SK-MEL-5 (cell line): ENCODE data around the gene APBA1. TPM values are rescaled to one million over a fixed set of nuclear protein-coding genes. Genes with fewer than 3 reads are reported as not detected.

Source experiments
- DNase-seq: peaks from one replicate; pipeline ENCODE4 v3.0.0-alpha.2; 2016; ENCODE audit warnings: low read depth, low spot score
- in situ Hi-C: cut with HindIII; loops from 2 replicates; pipeline ENCODE4 v1.10.0; 2016; ENCODE audit warnings: low sequenced_read_pairs, high pct_unique_total_duplicates, low pct_unique_long_range_greater_than_20kb
- polyA plus RNA-seq, 2 experiments: library from polyadenylated mRNA; depleted of rRNA; stranded (reverse); fragments of >200 nt; gene quantifications; 2 replicates each; pipeline ENCODE4 v1.2.3, GENCODE V29; 2015
- total RNA-seq: library from RNA; depleted of rRNA; stranded (reverse); fragments of >200 nt; shearing (Covaris generic); gene quantifications from 2 replicates; pipeline ENCODE4 v1.2.3, GENCODE V29; 2014; rRNA removed

APBA1 gene
- total RNA-seq: 0.53 and 1.0 TPM in 2 replicates
- 1.3 and 2.1 TPM in 2 replicates for polyA plus RNA-seq (2015; cell fraction: cytosol; rRNA removed)
- polyA plus RNA-seq (2015; cell fraction: nucleus; rRNA removed): 0.75 and 0.85 TPM in 2 replicates

DNA sequence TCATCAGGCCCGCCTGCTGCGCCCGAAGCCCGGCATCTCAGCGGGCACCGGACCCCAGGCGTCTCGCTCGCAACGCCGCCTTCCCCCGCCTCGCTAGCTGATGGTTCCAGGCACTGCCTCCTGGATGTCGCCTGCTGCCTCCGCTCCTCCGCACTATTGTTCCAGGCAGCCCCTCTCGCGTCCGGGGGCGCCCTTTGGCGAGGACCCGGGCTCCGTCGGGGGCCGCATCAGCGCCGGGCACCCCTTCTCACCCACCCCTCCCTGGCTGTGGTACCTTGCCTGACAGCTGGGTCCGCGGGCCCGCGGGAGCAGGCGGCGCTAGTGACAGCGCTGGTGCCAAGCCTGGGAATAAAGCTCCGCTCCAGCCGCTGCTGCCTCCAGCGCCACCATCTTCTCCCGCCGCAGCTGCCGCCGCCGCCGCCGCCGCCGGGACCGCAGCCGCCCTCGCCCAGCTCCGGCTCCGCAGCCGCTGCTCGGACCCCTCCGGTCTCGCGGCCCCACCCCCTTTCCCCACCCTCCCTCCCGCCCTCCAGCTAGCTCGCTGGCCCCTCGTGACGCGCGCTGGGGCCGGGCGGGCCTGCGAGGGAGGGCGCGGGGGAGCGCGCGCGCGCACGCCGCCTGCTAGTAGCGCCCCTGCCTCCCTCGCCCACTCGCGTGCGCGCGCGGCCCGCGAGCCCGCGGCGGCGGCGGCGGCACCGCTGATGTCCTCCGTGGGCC is at the start of gene APBA1:
TSS of gene APBA1 (minus strand) at position 493 of the 717 bp plus-strand sequence.
- DNase-seq: peak; percentile 48
- in situ Hi-C loops: no loop called here

DNA sequence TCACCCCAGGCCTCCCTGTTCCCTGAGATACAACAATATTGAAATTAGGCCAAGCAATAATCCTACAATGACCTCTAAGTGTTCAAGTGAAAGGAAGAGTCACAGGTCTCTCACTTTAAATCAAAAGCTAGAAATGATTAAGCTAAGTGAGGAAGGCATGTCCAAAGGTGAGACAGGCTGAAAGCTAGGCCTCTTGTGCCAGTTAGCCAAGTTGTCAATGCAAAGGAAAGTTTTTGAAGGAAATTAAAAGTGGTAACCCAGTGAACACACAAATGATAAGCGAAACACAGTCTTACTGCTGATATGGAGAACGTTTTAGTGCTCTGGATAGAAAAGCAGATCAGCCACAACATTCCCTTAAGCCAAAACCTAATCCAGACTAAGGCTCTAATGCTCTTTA is 47.8 kb upstream of the APBA1 start:
- in situ Hi-C loops: no loop called here
- DNase-seq: no peak

GRCh38 chr9:69719367-69719766 is 47.2 kb upstream of the APBA1 start:
- no peak for DNase-seq
- in situ Hi-C loops: no loop called here

GRCh38 chr9:69718218-69718617 is 46.0 kb upstream of the APBA1 start:
- in situ Hi-C loops: no loop called here
- DNase-seq: no peak

GRCh38 chr9:69715825-69716224 is 43.7 kb upstream of the APBA1 start:
- in situ Hi-C loops: no loop called here
- DNase-seq: no peak

DNA sequence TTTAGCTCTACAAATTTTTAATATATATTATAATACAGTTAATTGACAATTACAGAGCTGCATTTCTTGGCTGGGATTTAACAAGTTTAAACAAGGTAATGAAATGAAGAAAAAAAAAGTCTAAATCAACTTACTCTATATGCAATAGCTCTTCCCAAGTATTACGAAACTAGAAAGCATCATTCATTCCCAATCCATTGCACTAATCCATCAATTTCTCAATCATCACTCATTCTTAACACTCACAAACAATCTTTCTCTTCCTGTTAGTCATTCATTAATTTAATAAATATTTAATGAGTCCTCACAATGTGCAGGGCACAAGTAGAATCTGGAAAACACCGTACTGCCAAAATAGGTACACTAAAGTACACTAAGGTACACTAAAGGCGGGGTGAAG is 42.9 kb upstream of the APBA1 start:
- in situ Hi-C loops: no loop called here
- no peak for DNase-seq

DNA sequence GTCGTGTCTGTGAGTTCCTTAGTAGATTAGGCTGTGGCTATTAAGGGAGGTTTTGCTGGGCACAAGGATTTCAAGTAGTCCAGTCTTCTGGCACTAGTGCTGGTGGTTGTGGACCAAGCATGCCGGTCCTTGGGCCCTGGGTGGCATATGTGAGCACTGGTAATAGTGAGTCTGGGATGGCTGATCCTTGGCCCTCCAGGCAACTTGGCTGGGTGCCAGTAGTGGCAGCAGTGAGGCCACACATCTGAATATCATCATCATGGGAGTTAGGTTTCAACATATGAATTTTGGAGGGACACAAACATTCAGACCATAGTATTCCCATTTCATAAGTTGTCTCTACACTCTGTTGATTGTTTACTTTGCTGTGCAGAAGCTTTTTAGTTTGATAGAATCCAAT is 25.3 kb upstream of the APBA1 start:
- in situ Hi-C loops: no loop called here

GRCh38 chr9:69696802-69697201 is 24.6 kb upstream of the APBA1 start:
- DNase-seq: no peak
- in situ Hi-C loops: no loop called here

More for the DNA sequence above, 25.3 kb upstream of the APBA1 start:
- no peak for DNase-seq

DNA sequence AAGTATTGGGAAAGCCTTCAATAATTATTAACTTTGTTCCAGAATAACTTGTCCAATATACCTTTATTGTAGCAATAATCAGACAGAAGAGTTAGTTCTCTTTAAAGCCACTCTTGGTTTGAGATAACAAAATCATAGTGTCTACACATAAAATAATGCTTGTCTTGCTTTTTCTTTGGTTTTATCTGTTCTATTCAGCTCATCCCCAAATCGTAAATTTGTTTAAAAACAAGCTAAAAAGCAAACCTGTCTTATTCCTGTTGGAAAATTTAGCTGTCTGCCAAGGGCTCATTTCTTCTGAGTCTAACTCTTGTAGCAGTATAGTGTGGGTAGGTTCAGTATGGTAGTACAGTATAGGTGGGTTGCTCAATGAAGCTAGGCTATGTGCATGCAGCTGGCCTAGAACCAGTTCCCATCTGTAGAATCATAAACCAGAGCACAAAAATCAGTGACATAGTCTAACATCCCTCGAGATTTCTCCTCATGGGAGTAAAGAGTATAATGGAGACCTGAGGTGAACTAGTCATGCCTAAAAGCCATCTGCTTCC is 17.9 kb upstream of the APBA1 start:
- in situ Hi-C loops: no loop called here
- no peak for DNase-seq

DNA sequence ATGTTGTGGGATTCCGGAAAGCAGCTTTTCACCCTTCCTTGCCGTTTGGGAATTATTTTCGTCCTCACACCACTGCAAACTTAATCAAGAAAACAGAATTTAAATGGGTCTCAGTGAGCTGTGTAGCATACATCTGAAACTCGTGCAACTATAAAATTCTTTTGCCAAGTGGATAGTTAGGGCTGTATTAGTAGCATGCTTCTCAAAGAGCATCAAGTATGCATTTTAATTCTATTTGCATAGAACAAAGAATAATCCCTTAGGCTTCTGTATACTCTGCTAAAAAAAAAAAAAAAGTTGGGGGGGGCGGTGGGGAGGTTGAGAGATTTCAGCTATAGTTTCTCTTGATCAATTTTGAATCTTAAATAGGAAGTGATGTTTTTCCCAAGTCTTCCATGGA is 11.8 kb upstream of the APBA1 start:
- no peak for DNase-seq
- in situ Hi-C loops: no loop called here

- in situ Hi-C loops: no loop called here
These were observed 6.8 kb upstream of the APBA1 start for GRCh38 chr9:69678843-69679538.

GRCh38 chr9:69677931-69678330 is 5.8 kb upstream of the APBA1 start:
- in situ Hi-C loops: no loop called here

More at GRCh38 chr9:69678843-69679538, 6.8 kb upstream of the APBA1 start:
- no peak for DNase-seq

GRCh38 chr9:69675563-69675962 is 3.4 kb upstream of the APBA1 start:
- DNase-seq: no peak
- in situ Hi-C loops: no loop called here

More at GRCh38 chr9:69677931-69678330, 5.8 kb upstream of the APBA1 start:
- DNase-seq: no peak

GRCh38 chr9:69674716-69675438 is 2.7 kb upstream of the APBA1 start:
- DNase-seq: no peak
- in situ Hi-C loops: no loop called here

- DNase-seq: no peak
- in situ Hi-C loops: no loop called here
These were observed 2.0 kb upstream of the APBA1 start for GRCh38 chr9:69674112-69674685.

- in situ Hi-C loops: no loop called here
- DNase-seq: no peak
These were observed 1.1 kb upstream of the APBA1 start for GRCh38 chr9:69673311-69673640.

DNA sequence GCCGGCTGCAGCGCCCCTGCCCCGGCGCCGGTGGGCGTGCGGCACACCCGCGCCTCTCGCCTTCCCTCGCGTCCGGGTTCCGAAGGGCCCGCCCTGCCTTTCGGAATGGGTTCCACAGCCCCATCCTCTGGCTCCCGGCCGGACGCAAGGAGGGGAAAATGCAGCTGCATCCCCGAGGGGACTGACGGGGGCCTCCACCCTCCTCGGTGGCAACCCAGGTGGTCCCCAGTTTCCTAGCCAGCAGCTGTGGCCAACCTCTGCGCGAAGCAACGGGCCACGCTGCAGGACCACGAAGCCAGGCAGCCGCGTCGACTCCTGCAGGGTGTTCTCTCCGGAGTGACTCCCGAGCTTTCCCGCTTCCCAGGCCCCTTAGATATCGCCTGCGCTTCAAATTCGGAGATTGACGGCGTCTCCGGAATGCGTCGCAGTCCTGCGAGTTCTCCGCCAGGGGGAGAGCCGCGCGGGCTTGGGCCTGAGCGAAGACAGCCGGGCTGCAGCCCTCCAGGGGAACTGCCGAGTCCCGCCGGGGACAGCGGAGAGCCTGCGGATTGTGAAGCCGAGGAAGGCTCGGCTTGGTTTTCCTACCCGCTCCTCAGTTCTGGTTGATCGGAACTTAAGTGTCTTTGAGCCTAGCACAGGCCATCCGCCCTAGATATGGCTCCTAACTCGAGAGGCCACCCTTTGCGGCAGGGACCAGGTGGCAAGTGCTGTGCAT is 582 bp upstream of the APBA1 start:
- DNase-seq: peak; percentile 87
- in situ Hi-C loops: no loop called here
